Endothelial cell of hepatic sinusoid (primary cell): ENCODE data around the gene C10orf67.
"Not testable (repeated sequence)": the region's sequence is repeated elsewhere in the genome, so short reads cannot be mapped to it uniquely, and the experiment has no call there.

Experiments used
- in situ Hi-C: cut with HindIII; loops from 2 replicates; pipeline ENCODE4 v1.10.0; 2017; ENCODE audit warnings: low sequenced_read_pairs

The C10orf67 gene

GRCh38 chr10:23362879-23363792, 18.5 kb upstream of the C10orf67 start:
- in situ Hi-C loops = no loop called here

- in situ Hi-C loops = no loop called here
Observed at GRCh38 chr10:23362069-23362830, 17.7 kb upstream of the C10orf67 start.

- in situ Hi-C loops = no loop called here
Observed at GRCh38 chr10:23361665-23362064, 17.1 kb upstream of the C10orf67 start.

- in situ Hi-C loops = no loop called here
Observed at GRCh38 chr10:23359692-23360380, 15.2 kb upstream of the C10orf67 start.

- in situ Hi-C loops = no loop called here
Observed at GRCh38 chr10:23358357-23358756, 13.8 kb upstream of the C10orf67 start.

- in situ Hi-C loops = no loop called here
Observed at GRCh38 chr10:23354630-23355279, 10.2 kb upstream of the C10orf67 start.

GRCh38 chr10:23351926-23352519, 7.4 kb upstream of the C10orf67 start:
- in situ Hi-C loops = no loop called here

- in situ Hi-C loops = not testable (repeated sequence)
Observed at GRCh38 chr10:23350706-23351105, 6.1 kb upstream of the C10orf67 start.

GRCh38 chr10:23345861-23346260, 1.3 kb upstream of the C10orf67 start:
- in situ Hi-C loops = no loop called here

- in situ Hi-C loops = no loop called here
Observed at GRCh38 chr10:23343591-23344240, 881 bp downstream of the C10orf67 start.

GRCh38 chr10:23342213-23342884, 2.2 kb downstream of the C10orf67 start:
- in situ Hi-C loops = no loop called here

GRCh38 chr10:23341004-23341403, 3.6 kb downstream of the C10orf67 start:
- in situ Hi-C loops = no loop called here

GRCh38 chr10:23340354-23340753, 4.2 kb downstream of the C10orf67 start:
- in situ Hi-C loops = no loop called here

GRCh38 chr10:23338886-23339285, 5.7 kb downstream of the C10orf67 start:
- in situ Hi-C loops = no loop called here

- in situ Hi-C loops = no loop called here
Observed at GRCh38 chr10:23338155-23338828, 6.3 kb downstream of the C10orf67 start.

- in situ Hi-C loops = no loop called here
Observed at GRCh38 chr10:23337616-23338015, 7.0 kb downstream of the C10orf67 start.

GRCh38 chr10:23331567-23332301, 12.9 kb downstream of the C10orf67 start:
- in situ Hi-C loops = no loop called here

- in situ Hi-C loops = no loop called here
Observed at GRCh38 chr10:23330948-23331347, 13.6 kb downstream of the C10orf67 start.
